ENCODE measurements around the gene ZNF740. TPM values are rescaled to one million over a fixed set of nuclear protein-coding genes. Genes with fewer than 3 reads are reported as not detected.

The ZNF740 gene
- total RNA-seq, 1 experiment from 2014 or later = 41.2 TPM

DNA sequence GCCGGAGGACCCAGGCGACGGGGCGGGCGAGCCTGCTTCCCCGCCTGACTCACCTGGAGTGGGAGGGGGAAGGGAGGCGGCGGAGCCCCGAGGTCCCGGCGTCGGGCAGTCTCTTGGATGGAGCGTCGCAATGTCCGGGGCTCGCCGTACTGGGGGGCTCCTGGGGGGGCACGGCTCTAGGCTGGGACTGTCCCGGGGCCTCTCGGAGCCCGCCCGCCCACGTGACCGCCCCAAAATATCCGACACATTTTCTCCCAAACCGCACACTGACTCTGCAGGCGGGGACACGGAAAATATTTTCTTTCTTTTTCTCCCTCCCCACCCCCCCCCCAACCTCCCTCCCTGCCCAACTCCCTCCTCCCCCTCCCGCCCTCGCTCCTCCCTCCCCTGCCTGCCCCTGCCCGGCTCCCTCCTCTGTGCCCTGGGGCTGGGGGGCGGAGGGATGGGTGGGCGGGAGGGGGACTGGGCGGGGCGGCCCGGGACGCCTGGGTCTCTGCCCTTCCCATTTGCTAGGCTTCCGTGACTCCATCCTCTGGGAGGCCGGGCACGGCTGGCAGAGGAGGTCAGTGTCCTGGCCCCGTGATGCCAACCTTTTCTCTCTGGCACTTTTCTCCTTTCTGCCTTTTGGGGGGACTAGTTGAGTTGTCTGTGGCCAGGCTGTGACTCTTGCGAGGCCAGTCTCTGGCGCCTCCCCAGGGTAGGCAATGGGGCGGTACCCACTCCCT lies 51.6 kb downstream of the ZNF740 start, which contains the start of gene RARG:
Gene RARG (minus strand): TSS at position 289 of the 725 bp plus-strand sequence. CDS start 4,664 bp downstream, outside the sequence.
- Histone ChIP-seq H3K4me2 (ENCODE audit: insufficient read depth, insufficient read length, low read length) (peak within 1 kb of the TSS; percentile 94), H3K27ac (ENCODE audit: insufficient read length, low read depth, low read length) (no peak within 1 kb of the TSS)

More for the DNA sequence above, 51.6 kb downstream of the ZNF740 start, which contains the start of gene RARG:
- TF ChIP-seq, protein P1, sequence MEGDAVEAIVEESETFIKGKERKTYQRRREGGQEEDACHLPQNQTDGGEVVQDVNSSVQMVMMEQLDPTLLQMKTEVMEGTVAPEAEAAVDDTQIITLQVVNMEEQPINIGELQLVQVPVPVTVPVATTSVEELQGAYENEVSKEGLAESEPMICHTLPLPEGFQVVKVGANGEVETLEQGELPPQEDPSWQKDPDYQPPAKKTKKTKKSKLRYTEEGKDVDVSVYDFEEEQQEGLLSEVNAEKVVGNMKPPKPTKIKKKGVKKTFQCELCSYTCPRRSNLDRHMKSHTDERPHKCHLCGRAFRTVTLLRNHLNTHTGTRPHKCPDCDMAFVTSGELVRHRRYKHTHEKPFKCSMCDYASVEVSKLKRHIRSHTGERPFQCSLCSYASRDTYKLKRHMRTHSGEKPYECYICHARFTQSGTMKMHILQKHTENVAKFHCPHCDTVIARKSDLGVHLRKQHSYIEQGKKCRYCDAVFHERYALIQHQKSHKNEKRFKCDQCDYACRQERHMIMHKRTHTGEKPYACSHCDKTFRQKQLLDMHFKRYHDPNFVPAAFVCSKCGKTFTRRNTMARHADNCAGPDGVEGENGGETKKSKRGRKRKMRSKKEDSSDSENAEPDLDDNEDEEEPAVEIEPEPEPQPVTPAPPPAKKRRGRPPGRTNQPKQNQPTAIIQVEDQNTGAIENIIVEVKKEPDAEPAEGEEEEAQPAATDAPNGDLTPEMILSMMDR (conservative IDR thresholded peaks at IDR 0.05) = no peak
- H3K36me3 Mint-ChIP-seq (ENCODE audit: insufficient read depth in 1 of 3, low read depth in 3 of 3) = peaks cover under 1 to 12% (median 6%) of the 10 kb centered on the region in 3 experiments; a peak in 6 of 7 replicates
- Histone ChIP-seq H2BK120ac (ENCODE audit: low read depth, low read length, poor library complexity, severe bottlenecking) (no peak within 1 kb of the TSS), H2BK20ac (ENCODE audit: low read depth, low read length, poor library complexity, severe bottlenecking) (no peak within 1 kb of the TSS), H3K56ac (ENCODE audit: insufficient read length, low read depth, low read length) (no peak within 1 kb of the TSS), H2BK12ac (ENCODE audit: insufficient read length, low read depth, low read length) (no peak within 1 kb of the TSS), H3K79me1 (ENCODE audit: insufficient read depth, low read depth, low read length, poor library complexity, severe bottlenecking) (no peaks in the 10 kb centered on the region), H3K4me1 (ENCODE audit: insufficient read depth, low read length) (peaks cover 22% of the 10 kb centered on the region; the same call in 1 of the 2 replicates), H3K9me3 (ENCODE audit: control insufficient read depth, low read depth, low read length) (no peaks in the 10 kb centered on the region), H3T11ph (ENCODE audit: low read length) (no peak within 1 kb of the TSS), H3K18ac (ENCODE audit: insufficient read length, low read depth, low read length) (no peak within 1 kb of the TSS), H3K23me2 (ENCODE audit: insufficient read length, low read depth, low read length, poor library complexity, severe bottlenecking) (peaks cover 16% of the 10 kb centered on the region), H3K23ac (ENCODE audit: insufficient read length, low read depth, low read length) (no peak within 1 kb of the TSS), H3K9ac (ENCODE audit: extremely low read depth, insufficient read length, low read length) (peak within 1 kb of the TSS; percentile 49), H2AK5ac (ENCODE audit: insufficient read length, low read length) (no peak within 1 kb of the TSS), H2BK15ac (ENCODE audit: low read depth, low read length) (no peak within 1 kb of the TSS), H3K27me3 (ENCODE audit: insufficient read depth, low read length) (peaks cover 3% of the 10 kb centered on the region), H4K8ac (replicated peaks; ENCODE audit: insufficient read length, low read depth, low read length) (no peak within 1 kb of the TSS), H3K14ac (ENCODE audit: insufficient read depth, low read length) (no peak within 1 kb of the TSS; the same call in 1 of the 2 replicates), H4K91ac (ENCODE audit: insufficient read length, low read depth, low read length) (no peak within 1 kb of the TSS), H2BK5ac (ENCODE audit: insufficient read length, low read length) (no peak within 1 kb of the TSS), H3K79me2 (ENCODE audit: insufficient read depth, low read length) (no peaks in the 10 kb centered on the region; the same call in 1 of the 2 replicates), H3K4ac (ENCODE audit: low read depth, low read length) (no peak within 1 kb of the TSS), H2AFZ (ENCODE audit: low read length) (no peak within 1 kb of the TSS), H4K5ac (ENCODE audit: insufficient read length, low read depth, low read length) (no peak within 1 kb of the TSS), H4K20me1 (ENCODE audit: control insufficient read depth, insufficient read depth, insufficient read length) (no peaks in the 10 kb centered on the region)
- H3K27ac Mint-ChIP-seq = peak within 1 kb of the TSS; percentile 27 to 96 (median 91); a peak in 6 of 7 replicates
- DNase-seq = peak; percentile 79
- no peaks in the 10 kb centered on the region for H3K9me3 Mint-ChIP-seq
- H3K4me1 Mint-ChIP-seq = peaks cover 81 to 84% of the 10 kb centered on the region in 2 experiments
- H3K4me3 Mint-ChIP-seq = peak within 1 kb of the TSS; percentile 73 to 89
- WGBS (ENCODE audit: extremely low coverage, insufficient read length, low lambda C conversion rate) = no CpG with 5 or more reads among the region's 44 CpGs
- peaks cover 14% of the 10 kb centered on the region for H3K27me3 Mint-ChIP-seq (ENCODE audit: low read depth)
